ENCODE data around the gene BPIFB2. TPM values are rescaled to one million over a fixed set of nuclear protein-coding genes. Genes with fewer than 3 reads are reported as not detected.

The BPIFB2 gene
- polyA plus RNA-seq, 1 of the 3 experiments (the other 2 are of a cell fraction) = not detected

DNA sequence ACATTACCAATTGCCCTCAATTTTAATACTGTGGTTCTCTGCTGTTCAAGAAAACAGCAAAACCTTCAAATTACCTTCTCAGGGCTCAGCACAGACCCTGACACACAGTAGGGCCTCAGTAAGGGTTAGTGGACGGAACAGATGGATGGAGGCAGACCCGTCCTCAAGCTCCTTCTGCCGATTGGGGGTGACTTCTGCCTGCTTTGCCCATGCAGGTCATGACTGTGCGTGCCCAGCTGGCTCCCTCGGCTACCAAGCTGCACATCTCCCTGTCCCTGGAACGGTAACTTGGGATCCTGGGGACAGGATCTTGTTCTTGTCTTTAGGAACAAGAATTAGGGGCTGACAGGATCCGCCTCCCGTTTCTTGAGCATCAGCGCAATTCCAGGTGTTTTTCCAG is 62.2 kb downstream of the BPIFB2 start:
- H3K4me3 ChIP-seq (ENCODE audit: low read depth in 2 of 2, low read length in 1 of 2) = no peak overlapping the region
- H3K4me2 ChIP-seq = no peak overlapping the region
- no peaks in the 10 kb centered on the region for H3K9me2 ChIP-seq
- CTCF ChIA-PET = no interaction called here
- no peaks in the 10 kb centered on the region for H3K79me2 ChIP-seq (ENCODE audit: insufficient read depth)
- TF ChIP-seq FOSL2 (IDR thresholded peaks at IDR 0.05; ENCODE audit: borderline replicate concordance, low read depth) = no peak
- TF ChIP-seq MXI1 (IDR thresholded peaks at IDR 0.05; ENCODE audit: low read depth, low read length) = no peak
- no peak for TF ChIP-seq CHD2 (IDR thresholded peaks at IDR 0.05; ENCODE audit: low read length, partially characterized antibody)
- no peak for TF ChIP-seq USF1 (IDR thresholded peaks at IDR 0.05; ENCODE audit: borderline replicate concordance, low read depth)
- TF ChIP-seq JUND (IDR thresholded peaks at IDR 0.05) = no peak
- TF ChIP-seq REST (IDR thresholded peaks at IDR 0.05; ENCODE audit: low read depth, low read length) = no peak
- TF ChIP-seq ELF1 (IDR thresholded peaks at IDR 0.05) = no peak
- no peak for TF ChIP-seq FOXM1 (IDR thresholded peaks at IDR 0.05; ENCODE audit: low read depth)
- TF ChIP-seq, protein P1, sequence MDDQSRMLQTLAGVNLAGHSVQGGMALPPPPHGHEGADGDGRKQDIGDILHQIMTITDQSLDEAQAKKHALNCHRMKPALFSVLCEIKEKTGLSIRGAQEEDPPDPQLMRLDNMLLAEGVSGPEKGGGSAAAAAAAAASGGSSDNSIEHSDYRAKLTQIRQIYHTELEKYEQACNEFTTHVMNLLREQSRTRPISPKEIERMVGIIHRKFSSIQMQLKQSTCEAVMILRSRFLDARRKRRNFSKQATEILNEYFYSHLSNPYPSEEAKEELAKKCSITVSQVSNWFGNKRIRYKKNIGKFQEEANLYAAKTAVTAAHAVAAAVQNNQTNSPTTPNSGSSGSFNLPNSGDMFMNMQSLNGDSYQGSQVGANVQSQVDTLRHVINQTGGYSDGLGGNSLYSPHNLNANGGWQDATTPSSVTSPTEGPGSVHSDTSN (IDR thresholded peaks at IDR 0.05) = no peak
- TF ChIP-seq NFIC (IDR thresholded peaks at IDR 0.05; ENCODE audit: borderline replicate concordance) = no peak
- TF ChIP-seq MAX (IDR thresholded peaks at IDR 0.05; ENCODE audit: low read depth) = no peak
- TF ChIP-seq SIN3A (IDR thresholded peaks at IDR 0.05; ENCODE audit: borderline replicate concordance, low read depth, low read length) = no peak
- TF ChIP-seq SMC3 (IDR thresholded peaks at IDR 0.05; ENCODE audit: low read depth, low read length) = no peak
- TF ChIP-seq, protein P2, sequence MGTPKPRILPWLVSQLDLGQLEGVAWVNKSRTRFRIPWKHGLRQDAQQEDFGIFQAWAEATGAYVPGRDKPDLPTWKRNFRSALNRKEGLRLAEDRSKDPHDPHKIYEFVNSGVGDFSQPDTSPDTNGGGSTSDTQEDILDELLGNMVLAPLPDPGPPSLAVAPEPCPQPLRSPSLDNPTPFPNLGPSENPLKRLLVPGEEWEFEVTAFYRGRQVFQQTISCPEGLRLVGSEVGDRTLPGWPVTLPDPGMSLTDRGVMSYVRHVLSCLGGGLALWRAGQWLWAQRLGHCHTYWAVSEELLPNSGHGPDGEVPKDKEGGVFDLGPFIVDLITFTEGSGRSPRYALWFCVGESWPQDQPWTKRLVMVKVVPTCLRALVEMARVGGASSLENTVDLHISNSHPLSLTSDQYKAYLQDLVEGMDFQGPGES (IDR thresholded peaks at IDR 0.05; ENCODE audit: low read depth, low read length) = no peak
- TF ChIP-seq TCF12 (IDR thresholded peaks at IDR 0.05) = no peak
- TF ChIP-seq RCOR1 (IDR thresholded peaks at IDR 0.05; ENCODE audit: low read length) = no peak
- H3F3A ChIP-seq (replicated peaks; ENCODE audit: insufficient read depth) = no peaks in the 10 kb centered on the region
- H3K36me3 ChIP-seq (replicated peaks in 1 of 2; ENCODE audit: control insufficient read depth in 1 of 2, insufficient read depth in 2 of 2, low read length in 1 of 2) = no peaks in the 10 kb centered on the region
- H3K4me1 ChIP-seq (ENCODE audit: control insufficient read depth in 1 of 2, insufficient read depth in 2 of 2, low read depth in 1 of 2, low read length in 1 of 2) = no peaks in the 10 kb centered on the region
- H3K27me3 ChIP-seq (ENCODE audit: insufficient read depth) = peaks cover 44% of the 10 kb centered on the region
- no peak for DNase-seq
- no peak overlapping the region for H2AFZ ChIP-seq (ENCODE audit: low read depth)
- H3K9ac ChIP-seq = no peak overlapping the region
- POLR2A ChIA-PET = no interaction called here
- WGBS (ENCODE audit: low lambda C conversion rate) = 3% methylated on average over 4 of the region's 9 CpGs
- H3K27ac ChIP-seq (ENCODE audit: low read depth in 2 of 2, low read length in 1 of 2) = no peak overlapping the region
- no peaks in the 10 kb centered on the region for H4K20me1 ChIP-seq (ENCODE audit: insufficient read depth)
- no peaks in the 10 kb centered on the region for H3K9me3 ChIP-seq

Data from SK-N-SH (cell line).